Tongue (tissue), 2 donors: Measurements from ENCODE around the gene CDH23. TPM values are rescaled to one million over a fixed set of nuclear protein-coding genes. Genes with fewer than 3 reads are reported as not detected.

Experiments used
- DNase-seq: peaks from one replicate; pipeline ENCODE4 v3.0.0-alpha.2; 2015
- total RNA-seq: library from RNA; depleted of rRNA; stranded (reverse); fragments of >200 nt; gene quantifications from one replicate; pipeline ENCODE4 v1.2.3, GENCODE V29; 2014

CDH23 gene
- total RNA-seq, 1 donor from 2014 or later: 12.2 TPM

- no peak for DNase-seq
Observed at GRCh38 chr10:71440506-71441035, 43.9 kb downstream of the CDH23 start.

GRCh38 chr10:71442000-71442399 lies 45.3 kb downstream of the CDH23 start:
- DNase-seq: no peak

GRCh38 chr10:71442859-71443570 lies 46.3 kb downstream of the CDH23 start:
- no peak for DNase-seq

- DNase-seq: peak; percentile 62
Observed at GRCh38 chr10:71443676-71444075, 47.0 kb downstream of the CDH23 start.

- DNase-seq: no peak
Observed at GRCh38 chr10:71444284-71445054, 47.7 kb downstream of the CDH23 start.

- DNase-seq: no peak
Observed at GRCh38 chr10:71447676-71448075, 51.0 kb downstream of the CDH23 start.

- DNase-seq: no peak
Observed at GRCh38 chr10:71448146-71448545, 51.4 kb downstream of the CDH23 start.

GRCh38 chr10:71449026-71449425 lies 52.3 kb downstream of the CDH23 start:
- no peak for DNase-seq

- DNase-seq: no peak
Observed at GRCh38 chr10:71451754-71452153, 55.0 kb downstream of the CDH23 start.

GRCh38 chr10:71453186-71453585 lies 56.5 kb downstream of the CDH23 start:
- no peak for DNase-seq

GRCh38 chr10:71454347-71454746 lies 57.6 kb downstream of the CDH23 start:
- DNase-seq: no peak

GRCh38 chr10:71455035-71455434 lies 58.3 kb downstream of the CDH23 start:
- no peak for DNase-seq

- no peak for DNase-seq
Observed at GRCh38 chr10:71456631-71457030, 59.9 kb downstream of the CDH23 start.

- no peak for DNase-seq
Observed at GRCh38 chr10:71457908-71458307, 61.2 kb downstream of the CDH23 start.

- no peak for DNase-seq
Observed at GRCh38 chr10:71458387-71458786, 61.7 kb downstream of the CDH23 start.

GRCh38 chr10:71459513-71459912 lies 62.8 kb downstream of the CDH23 start:
- no peak for DNase-seq

GRCh38 chr10:71460615-71461014 lies 63.9 kb downstream of the CDH23 start:
- no peak for DNase-seq

GRCh38 chr10:71461457-71461856 lies 64.7 kb downstream of the CDH23 start:
- DNase-seq: no peak

- DNase-seq: no peak
Observed at GRCh38 chr10:71462062-71462935, 65.6 kb downstream of the CDH23 start.

- DNase-seq: no peak
Observed at GRCh38 chr10:71463111-71463510, 66.4 kb downstream of the CDH23 start.

- no peak for DNase-seq
Observed at GRCh38 chr10:71465551-71466252, 69.0 kb downstream of the CDH23 start.

GRCh38 chr10:71466330-71466729 lies 69.6 kb downstream of the CDH23 start:
- DNase-seq: no peak
